NCI-H1048 (cell line): ENCODE results near the gene RBM15B.
"Not testable (repeated sequence)": the region's sequence is repeated elsewhere in the genome, so short reads cannot be mapped to it uniquely, and the experiment has no call there.

Experiments
- DNase-seq: peaks from one replicate; lab custom pipeline; 2025; lab: John Stamatoyannopoulos, UW

The RBM15B gene

GRCh38 chr3:51391075-51391565 lies at the start of gene RBM15B:
Gene RBM15B, plus strand, starts transcription at chr3:51391285. Its CDS starts 115 bp downstream, at chr3:51391400.
- DNase-seq: peak; percentile 68

- DNase-seq: no peak
Observed at GRCh38 chr3:51343918-51344687, 47.0 kb upstream of the RBM15B start.

- DNase-seq: no peak
Observed at GRCh38 chr3:51350751-51351150, 40.3 kb upstream of the RBM15B start.

GRCh38 chr3:51353131-51353530 lies 38.0 kb upstream of the RBM15B start:
- DNase-seq: no peak

- DNase-seq: no peak
Observed at GRCh38 chr3:51353691-51354090, 37.4 kb upstream of the RBM15B start.

- no peak for DNase-seq
Observed at GRCh38 chr3:51354172-51354571, 36.9 kb upstream of the RBM15B start.

- DNase-seq: no peak
Observed at GRCh38 chr3:51354731-51355615, 36.1 kb upstream of the RBM15B start.

- DNase-seq: no peak
Observed at GRCh38 chr3:51355891-51356578, 35.0 kb upstream of the RBM15B start.

GRCh38 chr3:51357856-51358255 lies 33.2 kb upstream of the RBM15B start:
- DNase-seq: no peak

- DNase-seq: no peak
Observed at GRCh38 chr3:51358981-51359380, 32.1 kb upstream of the RBM15B start.

- DNase-seq: no peak
Observed at GRCh38 chr3:51360806-51361205, 30.3 kb upstream of the RBM15B start.

- no peak for DNase-seq
Observed at GRCh38 chr3:51361746-51362145, 29.3 kb upstream of the RBM15B start.

- no peak for DNase-seq
Observed at GRCh38 chr3:51362476-51362875, 28.6 kb upstream of the RBM15B start.

- DNase-seq: not testable (repeated sequence)
Observed at GRCh38 chr3:51368276-51368675, 22.8 kb upstream of the RBM15B start.

- peak; percentile 48 for DNase-seq
Observed at GRCh38 chr3:51371943-51372557, 19.0 kb upstream of the RBM15B start.

GRCh38 chr3:51373658-51374421 lies 17.2 kb upstream of the RBM15B start:
- DNase-seq: no peak

GRCh38 chr3:51374456-51374855 lies 16.6 kb upstream of the RBM15B start:
- DNase-seq: no peak

GRCh38 chr3:51375136-51375535 lies 15.9 kb upstream of the RBM15B start:
- no peak for DNase-seq

GRCh38 chr3:51375571-51375970 lies 15.5 kb upstream of the RBM15B start:
- no peak for DNase-seq

GRCh38 chr3:51378065-51378464 lies 13.0 kb upstream of the RBM15B start:
- DNase-seq: no peak

- DNase-seq: no peak
Observed at GRCh38 chr3:51378726-51379125, 12.4 kb upstream of the RBM15B start.
